ENCODE results near the gene AMER2. TPM values are rescaled to one million over a fixed set of nuclear protein-coding genes. Genes with fewer than 3 reads are reported as not detected.

AMER2 gene
- total RNA-seq, 2 experiments from 2014 or later = not detected

DNA sequence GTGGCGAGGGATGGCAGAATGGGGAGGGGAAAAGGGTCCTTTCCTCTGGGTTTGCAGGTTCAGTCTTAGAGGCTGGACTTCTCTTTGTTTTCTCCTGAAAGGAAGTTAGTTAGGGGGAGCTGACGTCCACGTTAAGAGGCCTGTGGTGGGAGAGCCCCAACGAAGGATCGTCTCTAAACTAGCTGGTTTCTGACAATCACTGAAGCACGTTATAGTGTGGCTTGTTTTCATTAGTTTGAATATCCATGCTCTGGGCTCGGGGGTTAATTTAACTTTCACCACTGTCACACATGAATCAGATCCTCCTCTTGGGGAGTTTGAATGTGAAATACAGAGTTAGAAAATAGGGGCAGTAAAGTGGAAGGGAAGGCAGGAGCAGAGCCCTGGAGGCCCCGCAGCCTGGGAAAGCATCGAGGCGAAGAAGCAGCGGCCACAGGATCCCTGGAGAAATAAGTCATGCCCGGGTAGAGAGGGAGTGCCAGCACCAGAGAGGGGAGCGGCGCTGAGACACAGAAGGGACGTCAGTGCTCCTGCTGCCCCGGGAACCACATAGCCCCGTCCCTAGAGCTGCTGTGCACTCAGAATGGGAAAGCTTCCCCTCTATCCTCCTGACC, 31.1 kb upstream of the AMER2 start:
- POLR2A ChIA-PET = no interaction called here
- Histone ChIP-seq H3K9me3 (ENCODE audit: control insufficient read depth in 1 of 2, insufficient read depth in 1 of 2, low read length in 2 of 2) (no peaks in the 10 kb centered on the region), H3K27me3 (ENCODE audit: control insufficient read depth in 1 of 2, insufficient read depth in 2 of 2, low read length in 2 of 2) (peaks cover 0 to 3% of the 10 kb centered on the region in 2 experiments), H3K27ac (ENCODE audit: low read depth in 1 of 2, low read length in 2 of 2) (no peak overlapping the region), H3K4me3 (ENCODE audit: low read length) (no peak overlapping the region), H3K4me1 (ENCODE audit: insufficient read depth, low read length) (no peaks in the 10 kb centered on the region), H3K36me3 (ENCODE audit: insufficient read depth, low read length) (no peaks in the 10 kb centered on the region)
- TF ChIP-seq CTCF (IDR thresholded peaks at IDR 0.05) = no peak
- no peaks in the 10 kb centered on the region for H3K36me3 Mint-ChIP-seq (ENCODE audit: low read depth)
- no peaks in the 10 kb centered on the region for H3K9me3 Mint-ChIP-seq
- intact Hi-C loops (cut with DNase I, micrococcal nuclease) = no loop called here
- no peak overlapping the region for H3K27ac Mint-ChIP-seq
- DNase-seq = no peak
- peaks cover 19% of the 10 kb centered on the region for H3K27me3 Mint-ChIP-seq
- H3K4me3 Mint-ChIP-seq = no peak overlapping the region
- no peaks in the 10 kb centered on the region for H3K4me1 Mint-ChIP-seq (ENCODE audit: low read depth)
- no peak for ATAC-seq (ENCODE audit: poor library complexity)
- CTCF ChIA-PET = no interaction called here

GRCh38 chr13:25200783-25201182, 28.7 kb upstream of the AMER2 start:
- no peak overlapping the region for H3K4me3 Mint-ChIP-seq
- Histone ChIP-seq H3K9me3 (ENCODE audit: control insufficient read depth in 1 of 2, insufficient read depth in 1 of 2, low read length in 2 of 2) (no peaks in the 10 kb centered on the region), H3K4me1 (ENCODE audit: insufficient read depth, low read length) (no peaks in the 10 kb centered on the region), H3K4me3 (ENCODE audit: low read length) (no peak overlapping the region), H3K36me3 (ENCODE audit: insufficient read depth, low read length) (no peaks in the 10 kb centered on the region), H3K27ac (ENCODE audit: low read depth in 1 of 2, low read length in 2 of 2) (no peak overlapping the region), H3K27me3 (ENCODE audit: control insufficient read depth in 1 of 2, insufficient read depth in 2 of 2, low read length in 2 of 2) (peaks cover 0 to 3% of the 10 kb centered on the region in 2 experiments)
- no peak for TF ChIP-seq CTCF (IDR thresholded peaks at IDR 0.05)
- H3K27me3 Mint-ChIP-seq = peaks cover 30% of the 10 kb centered on the region
- no peaks in the 10 kb centered on the region for H3K36me3 Mint-ChIP-seq (ENCODE audit: low read depth)
- intact Hi-C loops (cut with DNase I, micrococcal nuclease) = no loop called here
- ATAC-seq (ENCODE audit: poor library complexity) (no peak), DNase-seq (no peak)
- CTCF ChIA-PET = no interaction called here
- no peak overlapping the region for H3K27ac Mint-ChIP-seq
- POLR2A ChIA-PET = no interaction called here
- H3K4me1 Mint-ChIP-seq (ENCODE audit: low read depth) = no peaks in the 10 kb centered on the region
- H3K9me3 Mint-ChIP-seq = no peaks in the 10 kb centered on the region

GRCh38 chr13:25198647-25199046, 26.6 kb upstream of the AMER2 start:
- no peaks in the 10 kb centered on the region for H3K36me3 ChIP-seq (ENCODE audit: insufficient read depth, low read length)
- H3K4me3 ChIP-seq (ENCODE audit: low read length) = no peak overlapping the region
- H3K9me3 Mint-ChIP-seq = no peaks in the 10 kb centered on the region
- H3K4me1 Mint-ChIP-seq (ENCODE audit: low read depth) = no peaks in the 10 kb centered on the region
- H3K27me3 ChIP-seq (ENCODE audit: control insufficient read depth in 1 of 2, insufficient read depth in 2 of 2, low read length in 2 of 2) = peaks cover 0 to 3% of the 10 kb centered on the region in 2 experiments
- no peaks in the 10 kb centered on the region for H3K36me3 Mint-ChIP-seq (ENCODE audit: low read depth)
- ChIA-PET CTCF (no interaction called here), POLR2A (no interaction called here)
- no peaks in the 10 kb centered on the region for H3K9me3 ChIP-seq (ENCODE audit: control insufficient read depth in 1 of 2, insufficient read depth in 1 of 2, low read length in 2 of 2)
- ATAC-seq (ENCODE audit: poor library complexity) = no peak
- H3K27ac Mint-ChIP-seq = no peak overlapping the region
- no peak for DNase-seq
- H3K4me3 Mint-ChIP-seq = no peak overlapping the region
- H3K4me1 ChIP-seq (ENCODE audit: insufficient read depth, low read length) = no peaks in the 10 kb centered on the region
- peaks cover 37% of the 10 kb centered on the region for H3K27me3 Mint-ChIP-seq
- H3K27ac ChIP-seq (ENCODE audit: low read depth in 1 of 2, low read length in 2 of 2) = no peak overlapping the region
- TF ChIP-seq CTCF (IDR thresholded peaks at IDR 0.05) = no peak
- intact Hi-C loops (cut with DNase I, micrococcal nuclease) = no loop called here

Measured in CD4-positive, alpha-beta T cell (primary cell).